GM12878 (cell line): ENCODE measurements around the gene GSE1. TPM values are rescaled to one million over a fixed set of nuclear protein-coding genes. Genes with fewer than 3 reads are reported as not detected.

ENCODE experiments used
- ATAC-seq: fragments of 200-7000 bp; cut with Tn5 transposase; 3 replicates; pipeline ENCODE4 v1.9.1; 2020; ENCODE audit warnings: mild to moderate bottlenecking, moderate library complexity
- BruUV-seq: library from RNA; stranded (reverse); fragments of 400-500 nt; replicated peaks from 2 replicates; lab custom pipeline; 2021; lab: Mats Ljungman, UMichigan
- CTCF ChIA-PET: fragments of 300-600 bp; sonication (Branson Sonifier 250); formaldehyde crosslinking; extraction: SDS; loops from one replicate; lab custom pipeline; 2021; ENCODE audit warnings: inconsistent platforms; lab: Yijun Ruan, JAX
- POLR2A ChIA-PET: fragments of 350-600 bp; formaldehyde crosslinking; extraction: SDS; loops from one replicate; lab custom pipeline; 2021; ENCODE audit warnings: inconsistent platforms; lab: Charles Lee
- RAD21 ChIA-PET: fragments of 300-600 bp; sonication (Branson Sonifier 250); formaldehyde crosslinking; loops from one replicate; lab custom pipeline; 2023; ENCODE audit warnings: antibody characterized with exemption; ENCODE audit not compliant: unreplicated experiment; lab: Charles Lee
- SMC1A ChIA-PET: fragments of 300-600 bp; sonication (Branson Sonifier 250); formaldehyde crosslinking; loops from one replicate; lab custom pipeline; 2023; ENCODE audit not compliant: unreplicated experiment, uncharacterized antibody; lab: Charles Lee
- DNase-seq: peaks from one replicate; pipeline ENCODE4 v3.0.0-alpha.2; 2011; ENCODE audit warnings: low read depth, low spot score
- FAIRE-seq: peaks from 3 replicates; lab custom pipeline; 2011; peaks lifted over from hg19 to GRCh38; lab: Jason Lieb, UNC
- H2AFZ ChIP-seq: 2 replicates; pipeline ENCODE4 v1.6.0; 2011; ENCODE audit warnings: low read depth, low read length, control low read depth; ENCODE audit not compliant: control insufficient read depth
- H3K27ac ChIP-seq: 2 replicates; pipeline ENCODE4 v1.5.1; 2011; ENCODE audit warnings: control low read depth; ENCODE audit not compliant: control insufficient read depth, insufficient read depth
- H3K27me3 ChIP-seq, 2 experiments: replicated peaks in 1 of 2; 2 replicates each; pipeline versions ENCODE4 v1.6.0 to v1.6.1; 2011; ENCODE audit warnings: low read length in 1 of 2; ENCODE audit not compliant: control insufficient read depth in 2 of 2, insufficient read depth in 2 of 2
- H3K36me3 ChIP-seq, 2 experiments: 2 replicates each; pipeline ENCODE4 v1.5.1; 2011; ENCODE audit warnings: low read length in 1 of 2; ENCODE audit not compliant: control insufficient read depth in 2 of 2, insufficient read depth in 2 of 2
- H3K4me1 ChIP-seq: 2 replicates; pipeline ENCODE4 v1.6.1; 2011; ENCODE audit warnings: mild to moderate bottlenecking, low read length, moderate library complexity, mixed read lengths; ENCODE audit not compliant: control insufficient read depth, insufficient read depth
- H3K4me2 ChIP-seq: 2 replicates; pipeline ENCODE4 v1.6.0; 2011; ENCODE audit warnings: control low read depth; ENCODE audit not compliant: control insufficient read depth, insufficient read depth
- H3K4me3 ChIP-seq: fragments of 200-600 bp; sonication (generic); 2 replicates; pipeline ENCODE4 v1.5.1; 2016
- H3K79me2 ChIP-seq: 2 replicates; pipeline ENCODE4 v1.6.0; 2011; ENCODE audit warnings: low read length; ENCODE audit not compliant: control insufficient read depth, insufficient read depth
- H3K9ac ChIP-seq: 2 replicates; pipeline ENCODE4 v1.8.0; 2011; ENCODE audit warnings: low read length, control low read depth, mixed read lengths; ENCODE audit not compliant: control insufficient read depth, insufficient read depth
- H3K9me3 ChIP-seq: replicated peaks from 3 replicates; pipeline ENCODE4 v1.5.1; 2011; ENCODE audit warnings: mild to moderate bottlenecking, low read length; ENCODE audit not compliant: control insufficient read depth, insufficient read depth
- H4K20me1 ChIP-seq: 2 replicates; pipeline ENCODE4 v1.6.0; 2011; ENCODE audit not compliant: control insufficient read depth, insufficient read depth
- ATF2 ChIP-seq: IDR thresholded peaks from 2 replicates; pipeline ENCODE4 v1.6.1; 2012; ENCODE audit warnings: low read length, inconsistent platforms
- BHLHE40 ChIP-seq, 2 experiments: fragments of 450-650 bp in 1 of 2; IDR thresholded peaks; 2 replicates each; pipeline ENCODE4 v1.6.1; 2011 to 2017; ENCODE audit warnings: low read depth in 2 of 2, borderline replicate concordance in 1 of 2, improper control_type of control experiment in 1 of 2, low read length in 1 of 2, mild to moderate bottlenecking in 1 of 2
- CHD4 ChIP-seq: fragments of 200-600 bp; sonication (generic); IDR thresholded peaks from 2 replicates; pipeline ENCODE4 v1.6.1; 2016; ENCODE audit warnings: mild to moderate bottlenecking
- ELK1 ChIP-seq: IDR thresholded peaks from 2 replicates; pipeline ENCODE4 v1.6.1; 2012; ENCODE audit warnings: low read depth, low read length, improper control_type of control experiment
- JUNB ChIP-seq: IDR thresholded peaks from 2 replicates; pipeline ENCODE4 v1.6.1; 2016; ENCODE audit warnings: antibody characterized with exemption, mild to moderate bottlenecking
- KDM1A ChIP-seq: fragments of 200-600 bp; sonication (generic); IDR thresholded peaks from 2 replicates; pipeline ENCODE4 v1.6.1; 2016; ENCODE audit warnings: borderline replicate concordance
- KLF5 ChIP-seq: fragments of 450-650 bp; IDR thresholded peaks from 2 replicates; pipeline ENCODE4 v1.6.1; 2014; ENCODE audit warnings: mild to moderate bottlenecking; ENCODE audit not compliant: partially characterized antibody
- MYB ChIP-seq: fragments of 150-350 bp; IDR thresholded peaks from 2 replicates; pipeline ENCODE4 v1.6.1; 2014; ENCODE audit warnings: mild to moderate bottlenecking, low read depth, low read length, borderline replicate concordance
- NKRF ChIP-seq: fragments of 450-650 bp; conservative IDR thresholded peaks from 2 replicates; pipeline ENCODE4 v1.6.1; 2017; ENCODE audit warnings: mild to moderate bottlenecking, moderate library complexity
- PBX3 ChIP-seq: IDR thresholded peaks from 2 replicates; pipeline ENCODE4 v1.6.1; 2011; ENCODE audit warnings: mild to moderate bottlenecking, low read depth, low read length, moderate library complexity; ENCODE audit not compliant: insufficient replicate concordance
- RAD21 ChIP-seq: IDR thresholded peaks from 2 replicates; pipeline ENCODE4 v1.6.1; 2011; ENCODE audit warnings: mild to moderate bottlenecking, low read depth, low read length, moderate library complexity; ENCODE audit not compliant: insufficient read depth
- TCF3 ChIP-seq: IDR thresholded peaks from 2 replicates; pipeline ENCODE4 v1.6.1; 2012; ENCODE audit warnings: low read depth, mild to moderate bottlenecking, low read length, borderline replicate concordance; ENCODE audit not compliant: insufficient read depth
- USF1 ChIP-seq: IDR thresholded peaks from 2 replicates; pipeline ENCODE4 v1.6.1; 2011; ENCODE audit warnings: borderline replicate concordance, low read depth, mild to moderate bottlenecking, moderate library complexity, mixed read lengths, low read length; ENCODE audit not compliant: insufficient read depth; ENCODE audit errors: extremely low read length
- ZNF24 ChIP-seq: fragments of 450-650 bp; IDR thresholded peaks from 2 replicates; pipeline ENCODE4 v1.6.1; 2017; ENCODE audit warnings: antibody characterized with exemption, mild to moderate bottlenecking
- WGBS: methylation state at CpG from one replicate; pipeline ENCODE4 v1.1.6; 2016; ENCODE audit warnings: low lambda C conversion rate; ENCODE audit not compliant: insufficient replicate concordance, insufficient coverage; ENCODE audit errors: missing lambda C conversion rate; 5-methylcytosine and 5-hydroxymethylcytosine counted together
- in situ Hi-C: fragments of 300-500 bp; cut with MboI; formaldehyde crosslinking; loops from 9 replicates; pipeline ENCODE4 v1.14.3; 2018; ENCODE audit warnings: mixed read lengths
- intact Hi-C: fragments of 100-400 bp; cut with micrococcal nuclease; formaldehyde crosslinking; loops from one replicate; pipeline ENCODE4 v1.14.2; 2022; ENCODE audit not compliant: unreplicated experiment
- polyA plus RNA-seq, 11 experiments: library from polyadenylated mRNA; depleted of rRNA in 4 of 11; unstranded in 6 of 11; stranded (reverse) in 5 of 11; fragments of >200 nt; fragmentation: Nextera tagmentation in 4 of 11; fragmentation: Illumina TruSeq in 1 of 11; extraction: Ambion mirVana in 4 of 11; extraction: Trizol in 1 of 11; gene quantifications; 1 replicate in 1 of 11; 2 replicates in 10 of 11; pipeline versions ENCODE4 v1.2.1 to v1.2.3, GENCODE V29; 2011 to 2016; ENCODE audit warnings: inconsistent platforms in 2 of 11, missing spikeins in 2 of 11, low read depth in 1 of 11
- total RNA-seq, 4 experiments: library from RNA; depleted of rRNA in 3 of 4; stranded (reverse); fragments of >200 nt in 3 of 4; fragmentation: Illumina TruSeq in 1 of 4; extraction: Trizol in 1 of 4; gene quantifications; 2 replicates each; pipeline versions ENCODE4 v1.2.1 to v1.2.3, GENCODE V29; 2013 to 2021

The GSE1 gene
- total and polyA plus RNA-seq, 10 of the 15 experiments (the other 5 are each of a cell fraction or from before 2014, with no cell fraction given), result 4.6 to 58.7 (median 18.2) TPM

GRCh38 chr16:85662482-85662812 lies 49.3 kb downstream of the GSE1 start:
- POLR2A ChIA-PET, result no interaction called here
- SMC1A ChIA-PET, result no interaction called here
- no peak overlapping the region for H3K4me2 ChIP-seq
- H3K36me3 ChIP-seq, result peaks cover 50 to 60% of the 10 kb centered on the region in 2 experiments
- no peak overlapping the region for H2AFZ ChIP-seq
- 98% methylated on average over 3 of the region's 3 CpGs for WGBS
- no peak for FAIRE-seq
- no peaks in the 10 kb centered on the region for H3K9me3 ChIP-seq
- in situ Hi-C loops (no loop called here), intact Hi-C loops (no loop called here)
- H3K4me3 ChIP-seq, result no peak overlapping the region
- no peaks in the 10 kb centered on the region for H3K4me1 ChIP-seq
- RAD21 ChIA-PET, result no interaction called here
- DNase-seq, result no peak
- no peak overlapping the region for H3K9ac ChIP-seq
- BruUV-seq, result no TSS peak
- no peak for ATAC-seq
- H3K79me2 ChIP-seq, result no peaks in the 10 kb centered on the region
- no peaks in the 10 kb centered on the region for H3K27me3 ChIP-seq
- H4K20me1 ChIP-seq, result no peaks in the 10 kb centered on the region
- CTCF ChIA-PET, result interaction anchor here (1.0 to 4.8 kb wide), 3 partner anchors 54 to 97 kb away, joined by 3 to 29 read pairs (median 4); no protein-coding TSS in a partner anchor
- no peak overlapping the region for H3K27ac ChIP-seq
- TF ChIP-seq PBX3, result no peak
- TF ChIP-seq BHLHE40 (IDR thresholded peaks at IDR 0.05; ENCODE audit: borderline replicate concordance in 1 of 2, low read depth in 2 of 2, low read length in 1 of 2), result no peak
- no peak for TF ChIP-seq RAD21
- no peak for TF ChIP-seq JUNB
- no peak for TF ChIP-seq KDM1A
- no peak for TF ChIP-seq CHD4
- TF ChIP-seq TCF3, result no peak
- TF ChIP-seq ZNF24, result no peak
- no peak for TF ChIP-seq ATF2
- TF ChIP-seq MYB, result no peak
- TF ChIP-seq ELK1, result no peak
- TF ChIP-seq KLF5, result no peak
- TF ChIP-seq USF1, result no peak
- no peak for TF ChIP-seq NKRF
